ENCODE results near the gene FBLN1.

DNA sequence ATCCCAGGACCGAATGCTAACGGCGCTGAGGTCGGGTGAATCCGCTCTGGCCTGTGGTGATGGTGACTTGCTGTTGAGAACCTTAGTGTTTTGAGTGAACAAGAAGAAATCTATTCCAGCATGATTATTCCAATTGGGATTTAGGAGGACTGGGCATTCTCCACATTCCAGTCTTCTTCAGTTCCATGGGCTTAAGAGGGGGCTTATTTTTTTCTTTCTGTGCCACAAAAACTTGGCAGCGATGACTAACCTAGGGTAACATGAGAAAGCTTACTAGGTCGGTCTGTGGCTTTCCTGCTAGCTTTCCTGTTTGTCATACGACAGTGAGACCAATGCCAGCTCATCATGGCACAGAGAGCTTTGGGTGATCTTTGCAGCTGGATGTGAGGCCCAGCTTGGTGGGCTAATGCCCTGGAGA is 106.1 kb downstream of the FBLN1 start:
- TF ChIP-seq, protein P1, sequence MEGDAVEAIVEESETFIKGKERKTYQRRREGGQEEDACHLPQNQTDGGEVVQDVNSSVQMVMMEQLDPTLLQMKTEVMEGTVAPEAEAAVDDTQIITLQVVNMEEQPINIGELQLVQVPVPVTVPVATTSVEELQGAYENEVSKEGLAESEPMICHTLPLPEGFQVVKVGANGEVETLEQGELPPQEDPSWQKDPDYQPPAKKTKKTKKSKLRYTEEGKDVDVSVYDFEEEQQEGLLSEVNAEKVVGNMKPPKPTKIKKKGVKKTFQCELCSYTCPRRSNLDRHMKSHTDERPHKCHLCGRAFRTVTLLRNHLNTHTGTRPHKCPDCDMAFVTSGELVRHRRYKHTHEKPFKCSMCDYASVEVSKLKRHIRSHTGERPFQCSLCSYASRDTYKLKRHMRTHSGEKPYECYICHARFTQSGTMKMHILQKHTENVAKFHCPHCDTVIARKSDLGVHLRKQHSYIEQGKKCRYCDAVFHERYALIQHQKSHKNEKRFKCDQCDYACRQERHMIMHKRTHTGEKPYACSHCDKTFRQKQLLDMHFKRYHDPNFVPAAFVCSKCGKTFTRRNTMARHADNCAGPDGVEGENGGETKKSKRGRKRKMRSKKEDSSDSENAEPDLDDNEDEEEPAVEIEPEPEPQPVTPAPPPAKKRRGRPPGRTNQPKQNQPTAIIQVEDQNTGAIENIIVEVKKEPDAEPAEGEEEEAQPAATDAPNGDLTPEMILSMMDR (IDR thresholded peaks at IDR 0.05; ENCODE audit: low read length), result no peak
- no peak for TF ChIP-seq EZH2 (IDR thresholded peaks at IDR 0.05; ENCODE audit: borderline replicate concordance, low read length)

Measured in OCI-LY1 (cell line).